A549 treated with Mapracorat at 1 μM for 4 hours (cell line): Measurements from ENCODE around the gene ZNF750. TPM values are rescaled to one million over a fixed set of nuclear protein-coding genes. Genes with fewer than 3 reads are reported as not detected.

ENCODE experiments used
- total RNA-seq: library from RNA; stranded (reverse); fragments of 200-300 nt; extraction: Qiagen RNA extraction; gene quantifications from 5 replicates; pipeline ENCODE4 v1.2.3, GENCODE V29; 2022

The ZNF750 gene
- not detected in 5 replicates for total RNA-seq

GRCh38 chr17:82839617-82840292 lies at the start of gene ZNF750:
ZNF750 (minus strand) TSS chr17:82840022; CDS start chr17:82832454, 7,568 bp downstream.

Other genes with a start within 250 kb of the ZNF750 start
- gene WDR45B, start 191.6 kb downstream of the ZNF750 start, total RNA-seq = 89.8 to 96.1 TPM (median 90.7 TPM) in 5 replicates
- gene RAB40B, start 141.3 kb downstream of the ZNF750 start, total RNA-seq = 12.3 to 20.6 TPM (median 17.3 TPM) in 5 replicates
- gene FN3KRP, start 123.3 kb downstream of the ZNF750 start, total RNA-seq = 66.0 to 68.9 TPM (median 68.6 TPM) in 5 replicates
- 7.2 to 9.8 TPM (median 8.6 TPM) in 5 replicates for gene FN3K, start 104.4 kb downstream of the ZNF750 start, total RNA-seq
- 56.8 to 85.5 TPM (median 79.8 TPM) in 5 replicates for gene TBCD, start 88.0 kb downstream of the ZNF750 start, total RNA-seq
- gene METRNL, start 239.6 kb upstream of the ZNF750 start, total RNA-seq = 25.0 to 36.6 TPM (median 33.5 TPM) in 5 replicates